ENCODE data around the gene GAA. TPM values are rescaled to one million over a fixed set of nuclear protein-coding genes. Genes with fewer than 3 reads are reported as not detected.

GAA gene
- total and polyA plus RNA-seq, 5 experiments from 2014 or later = 7.9 to 51.3 (median 13.0) TPM

DNA sequence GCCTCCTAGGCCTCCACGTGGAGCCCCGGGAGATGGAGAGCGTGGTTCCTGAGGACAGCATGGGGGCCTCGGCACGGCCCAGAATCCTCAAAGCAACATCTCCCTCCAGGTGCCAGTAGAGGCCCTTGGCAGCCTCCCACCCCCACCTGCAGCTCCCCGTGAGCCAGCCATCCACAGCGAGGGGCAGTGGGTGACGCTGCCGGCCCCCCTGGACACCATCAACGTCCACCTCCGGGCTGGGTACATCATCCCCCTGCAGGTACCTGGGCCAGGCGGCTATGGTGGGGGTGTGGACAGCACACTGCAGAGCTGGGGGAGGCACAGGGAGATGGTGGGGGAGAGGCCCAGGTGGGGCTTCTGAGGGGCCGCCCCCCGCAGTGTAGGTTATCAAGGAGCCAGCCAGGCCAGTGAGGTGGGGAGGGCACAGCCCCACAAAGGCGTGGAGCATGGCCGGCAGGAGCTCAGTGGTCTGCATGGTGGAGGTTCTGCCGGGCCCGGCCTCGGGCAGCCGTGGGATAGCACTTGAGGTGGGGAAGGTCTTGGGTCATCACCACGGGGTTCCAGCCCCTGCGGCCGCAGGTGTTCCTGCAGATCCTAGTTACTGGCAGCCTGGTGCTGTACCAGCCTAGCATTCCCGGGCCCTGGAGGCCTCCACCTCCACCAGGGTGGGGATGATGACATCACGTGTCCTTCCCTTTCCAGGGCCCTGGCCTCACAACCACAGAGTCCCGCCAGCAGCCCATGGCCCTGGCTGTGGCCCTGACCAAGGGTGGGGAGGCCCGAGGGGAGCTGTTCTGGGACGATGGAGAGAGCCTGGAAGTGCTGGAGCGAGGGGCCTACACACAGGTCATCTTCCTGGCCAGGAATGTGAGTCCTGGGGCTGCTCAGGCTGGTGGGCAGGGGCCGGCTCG is 16.4 kb downstream of the GAA start:
- no peak for ATAC-seq
- no peak overlapping the region for H3K4me3 Mint-ChIP-seq
- peaks cover 0 to 12% (median 6%) of the 10 kb centered on the region in 9 donors for H3K9me3 Mint-ChIP-seq
- H3K27ac Mint-ChIP-seq = no peak overlapping the region
- POLR2A ChIA-PET = interaction anchor here (0.6 kb wide), 1 partner anchor 14 kb away, joined by 3 read pairs; no protein-coding TSS in a partner anchor
- no peaks in the 10 kb centered on the region for H3K27me3 Mint-ChIP-seq
- DNase-seq = peak in 1 of 10 donors; percentile 61
- H3K36me3 Mint-ChIP-seq = peaks cover 0 to 7% (median 2%) of the 10 kb centered on the region in 3 donors
- no peaks in the 10 kb centered on the region for H3K4me1 Mint-ChIP-seq

DNA sequence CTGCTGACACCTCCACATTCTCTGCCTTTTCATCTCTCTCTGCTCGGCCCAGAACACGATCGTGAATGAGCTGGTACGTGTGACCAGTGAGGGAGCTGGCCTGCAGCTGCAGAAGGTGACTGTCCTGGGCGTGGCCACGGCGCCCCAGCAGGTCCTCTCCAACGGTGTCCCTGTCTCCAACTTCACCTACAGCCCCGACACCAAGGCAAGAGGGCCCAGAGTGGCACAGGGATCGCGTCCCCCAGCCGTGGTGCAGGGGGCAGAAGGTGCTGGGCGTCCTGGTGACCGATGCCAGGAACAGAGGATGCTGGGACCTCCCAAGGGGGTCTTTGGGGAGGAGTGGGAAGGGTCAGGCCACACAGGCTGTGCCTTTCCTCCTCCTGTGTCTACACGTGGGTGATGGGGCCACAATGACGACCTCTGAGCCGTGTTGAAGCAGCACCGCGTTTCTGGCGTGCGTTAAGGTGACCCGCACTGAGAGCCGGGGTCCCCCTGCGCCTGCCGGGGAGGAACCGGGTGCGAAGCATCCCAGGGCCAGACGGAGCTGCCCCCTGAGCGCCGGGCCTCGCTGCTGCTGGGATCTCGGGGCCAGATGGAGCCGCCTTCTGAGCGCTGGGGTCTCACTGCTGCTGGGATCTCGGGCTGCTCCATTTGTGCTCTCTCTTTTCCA is 17.4 kb downstream of the GAA start:
- Mint-ChIP-seq H3K27ac (no peak overlapping the region), H3K36me3 (peaks cover 0 to 7% (median 2%) of the 10 kb centered on the region in 3 donors), H3K4me3 (no peak overlapping the region), H3K4me1 (no peaks in the 10 kb centered on the region), H3K9me3 (peaks cover 0 to 12% (median 6%) of the 10 kb centered on the region in 9 donors), H3K27me3 (no peaks in the 10 kb centered on the region)
- POLR2A ChIA-PET = no interaction called here
- ATAC-seq (no peak), DNase-seq (no peak)

DNA sequence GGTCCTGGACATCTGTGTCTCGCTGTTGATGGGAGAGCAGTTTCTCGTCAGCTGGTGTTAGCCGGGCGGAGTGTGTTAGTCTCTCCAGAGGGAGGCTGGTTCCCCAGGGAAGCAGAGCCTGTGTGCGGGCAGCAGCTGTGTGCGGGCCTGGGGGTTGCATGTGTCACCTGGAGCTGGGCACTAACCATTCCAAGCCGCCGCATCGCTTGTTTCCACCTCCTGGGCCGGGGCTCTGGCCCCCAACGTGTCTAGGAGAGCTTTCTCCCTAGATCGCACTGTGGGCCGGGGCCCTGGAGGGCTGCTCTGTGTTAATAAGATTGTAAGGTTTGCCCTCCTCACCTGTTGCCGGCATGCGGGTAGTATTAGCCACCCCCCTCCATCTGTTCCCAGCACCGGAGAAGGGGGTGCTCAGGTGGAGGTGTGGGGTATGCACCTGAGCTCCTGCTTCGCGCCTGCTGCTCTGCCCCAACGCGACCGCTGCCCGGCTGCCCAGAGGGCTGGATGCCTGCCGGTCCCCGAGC is 17.9 kb downstream of the GAA start:
- DNase-seq = no peak

DNA sequence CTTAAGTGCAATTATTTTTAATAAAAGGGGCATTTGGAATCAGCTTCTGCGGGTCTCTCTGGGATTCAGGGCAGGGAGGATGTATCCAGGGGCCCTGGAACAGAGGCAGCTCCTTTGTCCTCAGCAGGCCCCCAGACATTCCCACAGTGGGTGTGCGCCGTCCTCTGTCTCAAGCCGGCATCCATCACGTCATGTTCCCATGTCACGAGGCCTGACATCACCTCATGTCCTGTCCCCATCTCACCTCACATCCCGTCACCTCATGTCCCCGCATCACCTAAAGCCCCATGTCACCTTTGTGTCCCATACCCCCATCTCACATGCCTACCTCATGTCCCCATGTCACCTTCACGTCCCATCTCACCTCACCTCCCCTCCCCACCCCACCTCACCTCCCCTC is 18.5 kb downstream of the GAA start:
- peaks cover 0 to 10% (median 5%) of the 10 kb centered on the region in 9 donors for H3K9me3 Mint-ChIP-seq
- POLR2A ChIA-PET = no interaction called here
- ATAC-seq = no peak
- H3K27ac Mint-ChIP-seq = no peak overlapping the region
- peaks cover 0 to 6% (median 2%) of the 10 kb centered on the region in 3 donors for H3K36me3 Mint-ChIP-seq
- DNase-seq = no peak
- H3K4me3 Mint-ChIP-seq = no peak overlapping the region
- peaks cover 0 to 9% (median 2%) of the 10 kb centered on the region in 5 donors for H3K27me3 Mint-ChIP-seq
- H3K4me1 Mint-ChIP-seq = no peaks in the 10 kb centered on the region

More for the DNA sequence above, 17.9 kb downstream of the GAA start:
- Mint-ChIP-seq H3K4me3 (no peak overlapping the region), H3K27me3 (peaks cover 0 to 5% (median 2%) of the 10 kb centered on the region in 5 donors), H3K4me1 (no peaks in the 10 kb centered on the region), H3K36me3 (peaks cover 0 to 7% (median 2%) of the 10 kb centered on the region in 3 donors), H3K9me3 (peaks cover 0 to 12% (median 6%) of the 10 kb centered on the region in 9 donors), H3K27ac (no peak overlapping the region)
- no peak for ATAC-seq
- POLR2A ChIA-PET = no interaction called here

DNA sequence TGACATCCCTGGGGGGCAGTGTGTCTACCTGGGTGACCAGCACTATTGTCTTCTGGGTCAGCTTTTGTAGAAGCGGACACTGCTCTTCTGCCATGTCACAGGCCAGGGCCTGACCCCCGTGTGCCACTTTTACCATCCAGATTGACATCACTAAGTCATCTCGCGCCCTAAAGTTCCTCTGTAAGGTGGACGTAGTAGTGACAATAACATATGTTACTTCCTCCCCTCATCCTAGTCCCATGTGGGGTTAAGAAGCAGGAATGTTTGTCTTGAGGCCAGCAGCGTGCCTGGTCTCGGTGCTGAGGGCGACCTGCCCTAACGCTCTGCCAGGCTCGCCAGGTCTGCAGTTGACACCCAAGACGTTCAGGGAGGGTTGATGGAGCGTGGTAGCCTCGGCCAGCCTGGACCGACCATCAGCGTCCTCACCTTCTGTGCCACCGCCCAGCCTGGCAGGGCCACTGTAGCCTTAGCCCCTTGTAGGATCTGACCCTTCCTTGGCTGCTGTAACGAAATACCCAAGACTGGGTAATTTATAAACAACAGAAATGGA is 20.7 kb downstream of the GAA start:
- H3K36me3 Mint-ChIP-seq = no peaks in the 10 kb centered on the region
- POLR2A ChIA-PET = no interaction called here
- H3K4me1 Mint-ChIP-seq = no peaks in the 10 kb centered on the region
- H3K9me3 Mint-ChIP-seq = no peaks in the 10 kb centered on the region
- DNase-seq = no peak
- no peak overlapping the region for H3K27ac Mint-ChIP-seq
- no peak for ATAC-seq
- H3K4me3 Mint-ChIP-seq = no peak overlapping the region
- peaks cover 4 to 16% (median 10%) of the 10 kb centered on the region in 5 donors for H3K27me3 Mint-ChIP-seq

DNA sequence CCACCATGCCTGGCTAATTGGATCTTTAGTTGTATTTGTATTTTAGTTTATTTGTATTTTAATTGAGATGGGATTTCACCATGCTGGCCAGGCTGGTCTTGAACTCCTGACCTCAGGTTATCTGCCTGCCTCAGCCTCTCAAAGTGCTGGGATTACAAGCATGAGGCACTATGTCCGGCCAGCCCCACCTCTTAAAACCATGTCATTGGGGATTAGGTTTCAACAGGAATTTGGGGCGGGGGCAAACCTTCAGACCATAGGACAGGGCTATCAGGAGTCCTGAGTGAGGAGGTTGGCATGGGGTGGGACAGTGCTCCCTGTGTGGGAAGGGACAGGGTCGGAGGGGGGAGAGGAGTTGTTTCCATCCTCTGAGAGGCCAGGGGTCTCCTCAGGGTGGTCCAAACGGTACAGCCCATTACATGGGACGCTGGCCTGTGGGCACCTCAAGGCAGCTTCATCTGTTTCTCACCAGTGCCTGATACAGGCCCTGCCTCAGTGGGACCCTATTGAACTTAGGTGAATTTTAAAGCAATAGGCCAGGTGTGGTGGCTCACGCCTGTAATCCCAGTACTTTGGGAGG is 21.6 kb downstream of the GAA start:
- ATAC-seq (no peak), DNase-seq (no peak)
- Mint-ChIP-seq H3K4me3 (no peak overlapping the region), H3K36me3 (no peaks in the 10 kb centered on the region), H3K27ac (no peak overlapping the region), H3K27me3 (peaks cover 9 to 16% (median 15%) of the 10 kb centered on the region in 5 donors), H3K4me1 (no peaks in the 10 kb centered on the region), H3K9me3 (no peaks in the 10 kb centered on the region)
- POLR2A ChIA-PET = no interaction called here

DNA sequence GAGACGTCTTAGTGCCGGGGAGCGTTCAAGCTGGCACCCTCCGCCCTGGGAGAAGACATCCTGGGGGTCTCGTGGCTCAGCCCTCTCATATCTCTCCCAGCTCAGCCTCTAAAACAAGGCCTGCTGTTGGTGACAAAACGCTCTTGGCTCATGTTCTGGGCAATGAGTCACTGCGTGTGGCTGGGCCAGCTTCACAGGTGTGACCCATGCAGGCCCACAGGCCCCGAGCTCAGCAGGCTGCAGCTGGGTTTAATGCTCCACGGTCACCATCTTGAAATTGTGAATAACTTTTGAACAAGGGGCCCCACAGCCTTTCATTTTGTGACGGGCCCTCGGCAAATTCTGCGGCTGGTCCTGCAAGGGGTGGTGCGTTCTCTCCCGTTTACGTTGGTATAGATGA is 22.4 kb downstream of the GAA start:
- POLR2A ChIA-PET = no interaction called here
- no peak for ATAC-seq
- H3K36me3 Mint-ChIP-seq = no peaks in the 10 kb centered on the region
- H3K4me1 Mint-ChIP-seq = no peaks in the 10 kb centered on the region
- H3K27me3 Mint-ChIP-seq = peaks cover 12 to 24% (median 18%) of the 10 kb centered on the region in 5 donors
- H3K4me3 Mint-ChIP-seq = no peak overlapping the region
- no peaks in the 10 kb centered on the region for H3K9me3 Mint-ChIP-seq
- H3K27ac Mint-ChIP-seq = no peak overlapping the region
- DNase-seq = no peak

DNA sequence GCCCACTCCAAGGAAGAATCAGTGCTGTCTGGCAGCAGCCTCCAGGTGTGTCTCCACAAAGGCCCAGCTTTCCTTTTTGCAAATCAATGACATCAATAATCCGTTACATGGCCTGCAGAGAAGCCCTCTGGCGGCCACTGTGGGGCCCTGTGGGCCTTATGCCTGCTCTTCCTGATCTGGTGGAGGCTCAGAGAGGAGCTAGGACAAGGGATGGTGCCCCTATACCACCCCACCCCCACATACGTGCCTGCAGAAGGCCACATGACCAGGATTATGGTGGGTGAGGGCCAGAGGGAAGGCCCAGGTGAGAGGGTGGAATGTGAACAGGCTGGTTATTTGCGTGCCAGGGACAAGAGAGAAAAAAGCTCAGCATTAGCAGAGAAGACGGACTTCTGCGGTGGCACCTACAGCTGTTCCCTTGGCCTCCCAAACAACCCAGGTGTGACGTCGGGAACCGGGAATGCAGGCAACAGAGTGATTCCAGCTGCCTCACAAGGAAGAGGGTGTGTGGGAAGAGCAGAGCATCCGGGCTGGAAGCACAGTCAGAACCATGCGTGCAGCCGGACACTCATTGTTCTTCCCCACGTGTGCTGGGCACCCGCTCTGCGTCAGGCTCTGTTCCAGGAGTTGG is 23.1 kb downstream of the GAA start:
- Mint-ChIP-seq H3K27me3 (peaks cover 13 to 30% (median 22%) of the 10 kb centered on the region in 5 donors), H3K36me3 (no peaks in the 10 kb centered on the region), H3K9me3 (no peaks in the 10 kb centered on the region), H3K4me1 (peaks cover 0 to 1% (median 0%) of the 10 kb centered on the region in 4 donors), H3K4me3 (no peak overlapping the region), H3K27ac (no peak overlapping the region)
- POLR2A ChIA-PET = no interaction called here
- ATAC-seq (no peak), DNase-seq (no peak)

DNA sequence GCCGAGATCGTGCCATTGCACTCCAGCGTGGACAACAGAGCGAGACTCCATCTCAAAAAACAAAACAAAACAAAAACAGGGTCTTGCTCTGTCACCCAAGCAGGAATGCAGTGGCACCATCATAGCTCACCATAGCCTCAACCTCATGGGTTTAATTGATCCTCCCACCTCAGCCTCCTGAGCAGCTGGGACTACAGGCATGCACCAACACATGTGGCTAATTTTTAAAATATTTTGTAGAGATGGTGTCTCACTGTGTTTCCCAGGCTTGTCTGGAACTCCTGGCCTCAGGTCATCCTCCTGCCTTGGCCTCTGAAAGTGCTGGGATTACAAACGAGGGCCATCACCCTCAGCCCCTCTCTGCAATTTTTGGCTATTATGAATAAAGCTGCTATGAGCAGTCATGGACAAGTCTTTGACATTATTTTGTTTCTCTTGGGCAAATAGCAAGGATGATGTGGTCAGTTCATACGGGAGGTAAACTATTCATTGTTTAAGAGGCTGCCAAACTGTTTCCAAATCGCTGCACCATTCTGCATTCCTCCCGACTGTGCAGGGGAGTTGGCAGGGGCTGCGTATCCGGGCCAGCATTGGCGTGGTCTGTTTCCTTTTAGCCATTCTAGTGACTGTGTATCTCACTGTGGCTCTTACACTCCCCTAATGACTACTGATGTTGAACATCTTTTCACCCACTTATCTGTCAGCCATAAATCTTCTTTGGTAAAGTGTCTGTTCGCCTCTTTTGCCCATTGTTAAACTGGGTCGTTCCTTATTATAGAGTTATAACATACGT is 24.5 kb downstream of the GAA start:
- no peak for DNase-seq
- Mint-ChIP-seq H3K4me1 (peaks cover 0 to 1% (median 0%) of the 10 kb centered on the region in 4 donors), H3K4me3 (no peak overlapping the region), H3K27ac (no peak overlapping the region), H3K9me3 (no peaks in the 10 kb centered on the region), H3K36me3 (no peaks in the 10 kb centered on the region), H3K27me3 (peaks cover 13 to 31% (median 22%) of the 10 kb centered on the region in 5 donors)
- POLR2A ChIA-PET = no interaction called here
- ATAC-seq = no peak

DNA sequence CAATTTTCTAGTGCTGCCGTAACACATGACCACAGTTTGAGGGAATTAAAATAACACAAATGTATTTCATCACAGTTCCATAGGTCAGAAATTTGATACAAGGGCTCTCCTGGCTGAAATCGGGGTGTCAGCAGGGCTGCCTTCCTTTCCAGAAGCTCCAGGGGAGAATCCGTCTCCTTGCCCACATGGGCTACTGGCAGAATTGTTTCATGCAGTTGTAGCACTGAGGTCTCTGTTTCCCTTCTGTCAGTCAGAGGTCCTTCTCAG is 25.0 kb downstream of the GAA start:
- peaks cover 13 to 31% (median 22%) of the 10 kb centered on the region in 5 donors for H3K27me3 Mint-ChIP-seq
- no peak overlapping the region for H3K4me3 Mint-ChIP-seq
- H3K9me3 Mint-ChIP-seq = no peaks in the 10 kb centered on the region
- POLR2A ChIA-PET = no interaction called here
- H3K4me1 Mint-ChIP-seq = peaks cover 0 to 1% (median 0%) of the 10 kb centered on the region in 4 donors
- ATAC-seq (no peak), DNase-seq (no peak)
- H3K27ac Mint-ChIP-seq = no peak overlapping the region
- H3K36me3 Mint-ChIP-seq = no peaks in the 10 kb centered on the region

DNA sequence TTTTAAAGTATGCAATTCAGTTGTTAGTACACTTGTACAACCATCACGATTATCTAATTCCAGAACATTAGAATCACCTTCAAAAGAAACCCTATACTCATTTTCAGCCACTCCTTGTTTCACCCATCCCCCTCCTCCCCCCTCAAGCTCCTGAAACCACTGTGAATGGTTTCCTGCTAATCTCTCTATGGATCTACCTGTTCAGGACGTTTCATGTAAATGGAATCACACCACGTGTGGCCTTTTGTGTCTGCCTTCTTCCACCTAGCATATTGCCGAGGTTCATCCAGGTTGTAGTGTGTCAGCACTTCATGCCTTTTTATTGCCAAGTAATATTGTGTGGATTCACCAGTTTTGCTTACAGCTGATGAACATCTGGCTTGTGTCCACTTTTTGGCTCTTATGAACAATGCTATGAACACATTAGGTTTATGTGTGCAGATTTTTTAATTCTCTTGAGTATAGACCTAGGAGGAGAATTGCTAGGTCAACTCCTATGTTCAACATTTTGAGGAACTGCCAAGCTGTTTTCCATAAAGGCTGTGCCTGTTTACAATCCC is 27.7 kb downstream of the GAA start:
- Mint-ChIP-seq H3K9me3 (no peaks in the 10 kb centered on the region), H3K4me1 (peaks cover 0 to 1% (median 0%) of the 10 kb centered on the region in 4 donors), H3K27me3 (peaks cover 13 to 31% (median 18%) of the 10 kb centered on the region in 5 donors), H3K4me3 (no peak overlapping the region), H3K27ac (no peak overlapping the region), H3K36me3 (peaks cover 0 to 16% (median 0%) of the 10 kb centered on the region in 3 donors)
- POLR2A ChIA-PET = no interaction called here
- ATAC-seq (no peak), DNase-seq (no peak)
